PC-9 (cell line): ENCODE results near the gene CEMIP2.

ENCODE experiments used
- EZH2 ChIP-seq: fragments of 200-600 bp; sonication (generic); IDR thresholded peaks from 2 replicates; pipeline ENCODE4 v1.8.0; 2017; ENCODE audit warnings: antibody characterized with exemption, low read depth
- TF ChIP-seq, protein P1 (sequence below): fragments of 200-600 bp; sonication (generic); conservative IDR thresholded peaks from 2 replicates; pipeline ENCODE4 v1.6.1; 2017; ENCODE audit warnings: mixed run types, antibody characterized with exemption, mild to moderate bottlenecking, moderate library complexity

DNA sequence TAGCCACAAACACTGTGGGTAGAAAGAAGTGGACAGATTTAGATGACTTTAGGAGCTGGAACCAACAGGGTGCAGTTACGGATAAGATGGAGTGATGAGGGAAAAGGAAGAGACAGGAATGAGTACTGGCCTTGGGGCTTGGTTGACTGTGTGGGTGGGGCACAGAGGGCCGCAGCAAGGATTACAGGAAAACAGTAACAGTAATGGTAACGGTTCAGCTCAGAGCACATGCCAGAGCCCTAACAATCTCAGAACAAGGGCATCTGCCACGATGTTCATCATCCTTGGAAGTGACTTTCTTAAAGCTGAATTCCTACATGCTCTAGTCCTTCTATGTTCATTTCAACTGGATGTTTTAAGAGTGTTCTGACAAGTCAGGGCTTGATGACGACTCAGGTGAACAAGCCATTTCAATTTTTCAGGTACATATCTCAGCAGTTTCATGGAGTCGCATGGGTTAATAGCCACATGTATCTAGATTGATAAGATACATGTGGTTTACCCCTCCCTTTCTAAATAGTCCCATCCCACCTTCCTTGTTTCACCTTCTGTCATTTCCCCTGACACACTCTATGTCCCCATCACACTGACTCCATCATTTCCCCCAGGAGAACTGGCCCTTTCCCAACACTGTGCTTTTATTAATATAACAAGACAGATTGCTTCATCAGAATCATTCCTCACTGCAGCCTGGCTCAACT is 65.0 kb downstream of the CEMIP2 start:
- no peak for TF ChIP-seq EZH2
- TF ChIP-seq, protein P1, sequence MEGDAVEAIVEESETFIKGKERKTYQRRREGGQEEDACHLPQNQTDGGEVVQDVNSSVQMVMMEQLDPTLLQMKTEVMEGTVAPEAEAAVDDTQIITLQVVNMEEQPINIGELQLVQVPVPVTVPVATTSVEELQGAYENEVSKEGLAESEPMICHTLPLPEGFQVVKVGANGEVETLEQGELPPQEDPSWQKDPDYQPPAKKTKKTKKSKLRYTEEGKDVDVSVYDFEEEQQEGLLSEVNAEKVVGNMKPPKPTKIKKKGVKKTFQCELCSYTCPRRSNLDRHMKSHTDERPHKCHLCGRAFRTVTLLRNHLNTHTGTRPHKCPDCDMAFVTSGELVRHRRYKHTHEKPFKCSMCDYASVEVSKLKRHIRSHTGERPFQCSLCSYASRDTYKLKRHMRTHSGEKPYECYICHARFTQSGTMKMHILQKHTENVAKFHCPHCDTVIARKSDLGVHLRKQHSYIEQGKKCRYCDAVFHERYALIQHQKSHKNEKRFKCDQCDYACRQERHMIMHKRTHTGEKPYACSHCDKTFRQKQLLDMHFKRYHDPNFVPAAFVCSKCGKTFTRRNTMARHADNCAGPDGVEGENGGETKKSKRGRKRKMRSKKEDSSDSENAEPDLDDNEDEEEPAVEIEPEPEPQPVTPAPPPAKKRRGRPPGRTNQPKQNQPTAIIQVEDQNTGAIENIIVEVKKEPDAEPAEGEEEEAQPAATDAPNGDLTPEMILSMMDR = no peak
